ENCODE results near the gene RAD51AP2. TPM values are rescaled to one million over a fixed set of nuclear protein-coding genes. Genes with fewer than 3 reads are reported as not detected.

Gene RAD51AP2
- total and polyA plus RNA-seq, 4 donors = 0.46 TPM; not detected in 3

GRCh38 chr2:17547237-17547636 is 29.0 kb upstream of the RAD51AP2 start:
- no peak for ATAC-seq (ENCODE audit: insufficient read depth, low FRiP score)
- no peak overlapping the region for H3K9ac ChIP-seq (ENCODE audit: insufficient read depth in 1 of 2, low read length in 2 of 2)

DNA sequence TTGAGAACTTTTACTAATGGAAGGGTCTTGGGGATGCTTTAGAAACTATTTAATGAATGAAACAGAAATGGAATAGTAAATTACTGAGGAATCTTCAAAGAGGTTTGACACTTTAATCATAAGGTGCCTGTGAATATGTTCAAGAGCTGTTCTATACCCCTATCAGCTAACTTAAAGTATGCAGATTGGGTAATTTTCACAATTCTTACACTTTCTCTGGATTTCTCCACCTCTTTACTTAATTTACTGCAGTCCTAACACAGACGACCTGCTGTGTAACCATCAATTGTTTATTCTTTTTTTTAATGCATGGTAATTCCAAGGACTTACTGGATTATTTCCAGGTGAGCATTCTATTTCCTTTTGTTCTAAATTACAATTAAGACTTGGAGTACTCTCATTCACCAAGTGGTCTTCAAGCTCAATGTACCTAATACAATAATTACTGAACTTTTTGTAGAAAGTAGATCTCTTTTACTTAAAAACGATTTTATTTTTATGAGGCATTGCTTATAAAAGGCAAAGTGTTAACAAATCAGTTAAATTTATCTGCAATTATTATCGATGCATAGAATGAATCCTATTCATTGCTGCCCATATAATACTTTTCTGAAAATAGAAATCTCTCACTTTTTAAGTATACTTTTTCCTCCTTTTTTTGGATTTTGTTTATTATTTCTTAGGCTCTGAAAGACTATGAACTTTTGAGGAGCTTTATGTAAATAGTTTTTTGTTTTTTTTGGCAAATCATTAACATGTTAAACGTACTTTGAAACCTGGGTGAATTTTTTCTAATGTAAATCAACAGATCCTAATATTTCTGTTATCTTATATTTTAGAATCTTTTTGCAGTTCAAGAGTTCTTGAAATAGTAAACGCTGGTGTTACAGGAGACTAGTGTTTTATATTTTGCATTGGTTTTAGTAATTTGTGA is 27.7 kb upstream of the RAD51AP2 start:
- no peaks in the 10 kb centered on the region for H3K36me3 ChIP-seq (ENCODE audit: control insufficient read depth in 4 of 4, insufficient read depth in 4 of 4, low read length in 4 of 4)

More at GRCh38 chr2:17547237-17547636, 29.0 kb upstream of the RAD51AP2 start:
- TF ChIP-seq CTCF (IDR thresholded peaks at IDR 0.05; ENCODE audit: control extremely low read depth, extremely low read depth) = no peak
- Histone ChIP-seq H3K27ac (ENCODE audit: low read depth in 1 of 2, low read length in 1 of 2) (no peak overlapping the region), H3K9me3 (ENCODE audit: control insufficient read depth in 4 of 4, insufficient read depth in 3 of 4, low read length in 3 of 4) (no peaks in the 10 kb centered on the region), H3K4me3 (no peak overlapping the region), H3K27me3 (ENCODE audit: control insufficient read depth in 3 of 3, insufficient read depth in 3 of 3, low read length in 2 of 3) (peaks cover 0 to 5% (median 3%) of the 10 kb centered on the region in 3 donors), H3K4me1 (ENCODE audit: control insufficient read depth in 5 of 5, insufficient read depth in 5 of 5, low read length in 5 of 5) (peaks cover 0 to 17% (median 0%) of the 10 kb centered on the region in 5 donors), H3K36me3 (ENCODE audit: control insufficient read depth in 4 of 4, insufficient read depth in 4 of 4, low read length in 4 of 4) (no peaks in the 10 kb centered on the region)
- DNase-seq = no peak
- 86 to 89% methylated on average over 2 of the region's 2 CpGs for WGBS, 2 donors

DNA sequence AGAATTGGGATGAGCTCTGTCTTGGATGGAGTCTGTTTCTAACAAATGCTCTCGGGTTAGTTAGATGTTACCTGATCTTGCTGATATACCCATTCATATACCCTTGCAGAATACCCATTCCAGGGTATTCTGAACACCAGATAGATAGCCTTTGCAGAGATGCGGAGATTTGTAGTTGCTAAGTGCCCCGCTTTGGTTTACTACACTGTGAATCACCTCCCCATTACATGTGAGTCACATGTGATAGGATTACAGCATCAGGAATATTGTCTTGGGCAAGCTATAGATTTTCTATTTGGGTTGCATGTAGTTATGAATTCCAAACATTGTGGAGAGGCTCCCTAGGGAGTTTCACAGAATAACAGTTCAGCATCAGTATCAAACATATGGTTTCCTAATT is 26.0 kb upstream of the RAD51AP2 start:
- ATAC-seq (ENCODE audit: insufficient read depth, low FRiP score) (no peak), DNase-seq (no peak)
- Histone ChIP-seq H3K9ac (ENCODE audit: insufficient read depth in 1 of 2, low read length in 2 of 2) (no peak overlapping the region), H3K27me3 (ENCODE audit: control insufficient read depth in 3 of 3, insufficient read depth in 3 of 3, low read length in 2 of 3) (peaks cover 0 to 8% (median 3%) of the 10 kb centered on the region in 3 donors), H3K27ac (ENCODE audit: low read depth in 1 of 2, low read length in 1 of 2) (no peak overlapping the region), H3K4me1 (ENCODE audit: control insufficient read depth in 5 of 5, insufficient read depth in 5 of 5, low read length in 5 of 5) (peaks cover 0 to 17% (median 2%) of the 10 kb centered on the region in 5 donors), H3K36me3 (ENCODE audit: control insufficient read depth in 4 of 4, insufficient read depth in 4 of 4, low read length in 4 of 4) (no peaks in the 10 kb centered on the region), H3K9me3 (ENCODE audit: control insufficient read depth in 4 of 4, insufficient read depth in 3 of 4, low read length in 3 of 4) (no peaks in the 10 kb centered on the region), H3K4me3 (no peak overlapping the region)
- 72 to 89% methylated on average over 3 of the region's 3 CpGs for WGBS, 2 donors
- TF ChIP-seq CTCF (IDR thresholded peaks at IDR 0.05; ENCODE audit: control extremely low read depth, extremely low read depth) = no peak

More for the DNA sequence above, 27.7 kb upstream of the RAD51AP2 start:
- Histone ChIP-seq H3K9ac (ENCODE audit: insufficient read depth in 1 of 2, low read length in 2 of 2) (no peak overlapping the region), H3K4me1 (ENCODE audit: control insufficient read depth in 5 of 5, insufficient read depth in 5 of 5, low read length in 5 of 5) (peaks cover 0 to 17% (median 0%) of the 10 kb centered on the region in 5 donors), H3K4me3 (no peak overlapping the region), H3K9me3 (ENCODE audit: control insufficient read depth in 4 of 4, insufficient read depth in 3 of 4, low read length in 3 of 4) (no peaks in the 10 kb centered on the region), H3K27me3 (ENCODE audit: control insufficient read depth in 3 of 3, insufficient read depth in 3 of 3, low read length in 2 of 3) (peaks cover 0 to 8% (median 3%) of the 10 kb centered on the region in 3 donors), H3K27ac (ENCODE audit: low read depth in 1 of 2, low read length in 1 of 2) (no peak overlapping the region)
- TF ChIP-seq CTCF (IDR thresholded peaks at IDR 0.05; ENCODE audit: control extremely low read depth, extremely low read depth) = no peak
- WGBS, 2 donors = 42 to 50% methylated on average over 5 of the region's 5 CpGs
- no peak for DNase-seq
- ATAC-seq (ENCODE audit: insufficient read depth, low FRiP score) = no peak
